Measurements from ENCODE around the gene HACD2.

GRCh38 chr3:123568875-123569274 is 16.0 kb downstream of the HACD2 start:
- TF ChIP-seq, protein P1, sequence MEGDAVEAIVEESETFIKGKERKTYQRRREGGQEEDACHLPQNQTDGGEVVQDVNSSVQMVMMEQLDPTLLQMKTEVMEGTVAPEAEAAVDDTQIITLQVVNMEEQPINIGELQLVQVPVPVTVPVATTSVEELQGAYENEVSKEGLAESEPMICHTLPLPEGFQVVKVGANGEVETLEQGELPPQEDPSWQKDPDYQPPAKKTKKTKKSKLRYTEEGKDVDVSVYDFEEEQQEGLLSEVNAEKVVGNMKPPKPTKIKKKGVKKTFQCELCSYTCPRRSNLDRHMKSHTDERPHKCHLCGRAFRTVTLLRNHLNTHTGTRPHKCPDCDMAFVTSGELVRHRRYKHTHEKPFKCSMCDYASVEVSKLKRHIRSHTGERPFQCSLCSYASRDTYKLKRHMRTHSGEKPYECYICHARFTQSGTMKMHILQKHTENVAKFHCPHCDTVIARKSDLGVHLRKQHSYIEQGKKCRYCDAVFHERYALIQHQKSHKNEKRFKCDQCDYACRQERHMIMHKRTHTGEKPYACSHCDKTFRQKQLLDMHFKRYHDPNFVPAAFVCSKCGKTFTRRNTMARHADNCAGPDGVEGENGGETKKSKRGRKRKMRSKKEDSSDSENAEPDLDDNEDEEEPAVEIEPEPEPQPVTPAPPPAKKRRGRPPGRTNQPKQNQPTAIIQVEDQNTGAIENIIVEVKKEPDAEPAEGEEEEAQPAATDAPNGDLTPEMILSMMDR (IDR thresholded peaks at IDR 0.05), result no peak
- no peak for TF ChIP-seq ZFX (IDR thresholded peaks at IDR 0.05; ENCODE audit: borderline replicate concordance)
